Measurements from ENCODE around the gene SORCS1.

DNA sequence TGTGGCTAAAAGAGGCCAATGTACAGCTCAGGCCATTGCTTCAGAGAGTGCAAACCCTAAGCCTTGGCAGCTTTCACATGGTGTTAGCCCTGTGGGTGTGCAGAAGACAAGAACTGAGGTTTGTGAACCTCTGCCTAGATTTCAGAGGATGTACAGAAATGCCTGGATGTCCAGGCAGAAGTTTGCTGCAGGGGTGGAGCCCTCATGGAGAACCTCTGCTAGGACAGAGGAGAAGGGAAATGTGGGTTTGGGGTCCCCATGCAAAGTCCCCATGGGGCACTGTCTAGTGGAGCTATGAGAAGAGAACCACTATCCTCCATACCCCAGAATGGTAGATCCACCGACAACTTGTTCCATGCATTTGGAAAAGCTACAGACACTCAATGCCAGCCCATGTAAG is 12.4 kb downstream of the SORCS1 start:
- TF ChIP-seq, protein P1, sequence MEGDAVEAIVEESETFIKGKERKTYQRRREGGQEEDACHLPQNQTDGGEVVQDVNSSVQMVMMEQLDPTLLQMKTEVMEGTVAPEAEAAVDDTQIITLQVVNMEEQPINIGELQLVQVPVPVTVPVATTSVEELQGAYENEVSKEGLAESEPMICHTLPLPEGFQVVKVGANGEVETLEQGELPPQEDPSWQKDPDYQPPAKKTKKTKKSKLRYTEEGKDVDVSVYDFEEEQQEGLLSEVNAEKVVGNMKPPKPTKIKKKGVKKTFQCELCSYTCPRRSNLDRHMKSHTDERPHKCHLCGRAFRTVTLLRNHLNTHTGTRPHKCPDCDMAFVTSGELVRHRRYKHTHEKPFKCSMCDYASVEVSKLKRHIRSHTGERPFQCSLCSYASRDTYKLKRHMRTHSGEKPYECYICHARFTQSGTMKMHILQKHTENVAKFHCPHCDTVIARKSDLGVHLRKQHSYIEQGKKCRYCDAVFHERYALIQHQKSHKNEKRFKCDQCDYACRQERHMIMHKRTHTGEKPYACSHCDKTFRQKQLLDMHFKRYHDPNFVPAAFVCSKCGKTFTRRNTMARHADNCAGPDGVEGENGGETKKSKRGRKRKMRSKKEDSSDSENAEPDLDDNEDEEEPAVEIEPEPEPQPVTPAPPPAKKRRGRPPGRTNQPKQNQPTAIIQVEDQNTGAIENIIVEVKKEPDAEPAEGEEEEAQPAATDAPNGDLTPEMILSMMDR (IDR thresholded peaks at IDR 0.05; ENCODE audit: low read depth, low read length, poor library complexity, severe bottlenecking), result no peak
- no peak for TF ChIP-seq EZH2phosphoT487 (IDR thresholded peaks at IDR 0.05; ENCODE audit: borderline replicate concordance, low read length)
